GM13977 (cell line): Measurements from ENCODE around the gene CCDC54.

Source experiments
- DNase-seq: peaks from one replicate; pipeline ENCODE4 v3.0.0; 2012; ENCODE audit warnings: low spot score
- in situ Hi-C: fragments of 300-500 bp; cut with MboI; formaldehyde crosslinking; loops from one replicate; pipeline ENCODE4 v1.12.0; 2022; ENCODE audit warnings: low sequenced_read_pairs, low pct_unique_long_range_greater_than_20kb, mixed read lengths, inconsistent platforms; ENCODE audit not compliant: unreplicated experiment
- TF ChIP-seq, protein P1 (sequence below): IDR thresholded peaks from 2 replicates; pipeline ENCODE4 v1.5.1; 2012; ENCODE audit warnings: mild to moderate bottlenecking, control low read depth; ENCODE audit not compliant: insufficient read depth; ENCODE audit errors: extremely low read depth, missing control alignments

The CCDC54 gene

DNA sequence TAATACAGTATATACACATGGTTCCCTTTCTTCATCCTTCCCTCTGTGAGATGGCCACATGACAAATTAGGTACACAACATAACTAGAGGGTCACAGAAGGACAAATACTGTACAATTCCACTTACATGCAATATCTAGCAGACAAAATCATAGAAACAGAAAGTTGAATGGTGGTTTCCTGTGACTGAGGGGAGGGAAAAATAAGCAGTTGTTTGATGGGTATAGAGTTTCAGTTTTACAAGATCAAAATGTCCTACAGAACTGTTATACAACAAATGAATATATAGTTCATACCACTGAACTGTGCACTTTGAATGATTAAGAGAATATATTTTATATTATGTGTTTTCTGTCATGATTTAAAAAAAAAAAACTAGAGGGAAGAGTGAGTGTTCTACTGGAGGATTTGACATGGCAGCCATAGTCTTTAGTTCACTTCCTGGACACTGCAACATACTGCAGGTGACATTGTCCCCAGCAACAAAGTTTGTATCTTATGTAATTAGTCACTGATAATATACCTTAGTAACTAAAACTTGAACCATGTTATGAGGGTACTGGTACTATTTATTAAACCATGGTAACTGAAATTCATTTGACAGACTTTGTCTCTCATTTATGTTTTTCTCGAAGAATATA, 37.2 kb downstream of the CCDC54 start:
- DNase-seq, result no peak
- in situ Hi-C loops, result no loop called here

DNA sequence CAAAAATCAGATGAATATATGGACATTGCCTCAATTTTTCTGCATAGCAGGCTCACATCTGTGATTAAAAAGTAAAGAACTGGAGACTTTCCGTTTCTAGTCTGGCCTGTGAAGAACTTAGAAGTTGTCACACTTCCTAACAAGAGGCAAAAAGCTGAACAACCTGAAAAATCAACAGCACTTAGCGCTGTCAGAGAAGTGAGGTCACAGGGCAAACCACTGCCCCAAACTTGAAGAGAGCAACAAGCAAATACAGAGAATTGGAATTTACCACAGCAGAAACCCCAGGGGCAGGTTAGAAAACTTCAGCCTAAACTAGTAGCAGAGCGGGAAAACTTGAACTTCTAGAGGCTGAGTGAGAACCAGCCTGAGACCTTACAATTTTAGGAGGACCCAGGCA, 38.9 kb downstream of the CCDC54 start:
- in situ Hi-C loops, result no loop called here
- DNase-seq, result no peak
- TF ChIP-seq, protein P1, sequence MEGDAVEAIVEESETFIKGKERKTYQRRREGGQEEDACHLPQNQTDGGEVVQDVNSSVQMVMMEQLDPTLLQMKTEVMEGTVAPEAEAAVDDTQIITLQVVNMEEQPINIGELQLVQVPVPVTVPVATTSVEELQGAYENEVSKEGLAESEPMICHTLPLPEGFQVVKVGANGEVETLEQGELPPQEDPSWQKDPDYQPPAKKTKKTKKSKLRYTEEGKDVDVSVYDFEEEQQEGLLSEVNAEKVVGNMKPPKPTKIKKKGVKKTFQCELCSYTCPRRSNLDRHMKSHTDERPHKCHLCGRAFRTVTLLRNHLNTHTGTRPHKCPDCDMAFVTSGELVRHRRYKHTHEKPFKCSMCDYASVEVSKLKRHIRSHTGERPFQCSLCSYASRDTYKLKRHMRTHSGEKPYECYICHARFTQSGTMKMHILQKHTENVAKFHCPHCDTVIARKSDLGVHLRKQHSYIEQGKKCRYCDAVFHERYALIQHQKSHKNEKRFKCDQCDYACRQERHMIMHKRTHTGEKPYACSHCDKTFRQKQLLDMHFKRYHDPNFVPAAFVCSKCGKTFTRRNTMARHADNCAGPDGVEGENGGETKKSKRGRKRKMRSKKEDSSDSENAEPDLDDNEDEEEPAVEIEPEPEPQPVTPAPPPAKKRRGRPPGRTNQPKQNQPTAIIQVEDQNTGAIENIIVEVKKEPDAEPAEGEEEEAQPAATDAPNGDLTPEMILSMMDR, result no peak

More for the DNA sequence above, 37.2 kb downstream of the CCDC54 start:
- TF ChIP-seq, protein P1, result no peak

DNA sequence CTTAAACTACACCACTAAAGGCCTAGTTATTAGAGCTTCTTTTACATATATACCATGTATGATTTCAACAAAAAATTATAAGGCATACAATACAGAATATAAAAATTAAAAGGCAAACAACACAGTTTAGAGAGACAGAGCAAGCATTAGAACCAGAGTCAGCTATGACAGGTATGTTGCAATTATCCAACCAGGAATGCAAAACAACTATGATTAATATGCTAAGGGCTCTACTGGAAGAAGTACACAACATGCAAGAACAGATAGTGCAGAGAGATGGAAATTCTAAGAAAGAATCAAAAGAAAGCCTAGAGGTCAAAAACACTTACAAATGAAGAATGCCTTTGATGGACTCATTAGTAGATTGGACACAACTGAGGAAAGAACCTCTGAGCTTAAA, 39.6 kb downstream of the CCDC54 start:
- in situ Hi-C loops, result no loop called here
- TF ChIP-seq, protein P1, result no peak
- DNase-seq, result no peak

DNA sequence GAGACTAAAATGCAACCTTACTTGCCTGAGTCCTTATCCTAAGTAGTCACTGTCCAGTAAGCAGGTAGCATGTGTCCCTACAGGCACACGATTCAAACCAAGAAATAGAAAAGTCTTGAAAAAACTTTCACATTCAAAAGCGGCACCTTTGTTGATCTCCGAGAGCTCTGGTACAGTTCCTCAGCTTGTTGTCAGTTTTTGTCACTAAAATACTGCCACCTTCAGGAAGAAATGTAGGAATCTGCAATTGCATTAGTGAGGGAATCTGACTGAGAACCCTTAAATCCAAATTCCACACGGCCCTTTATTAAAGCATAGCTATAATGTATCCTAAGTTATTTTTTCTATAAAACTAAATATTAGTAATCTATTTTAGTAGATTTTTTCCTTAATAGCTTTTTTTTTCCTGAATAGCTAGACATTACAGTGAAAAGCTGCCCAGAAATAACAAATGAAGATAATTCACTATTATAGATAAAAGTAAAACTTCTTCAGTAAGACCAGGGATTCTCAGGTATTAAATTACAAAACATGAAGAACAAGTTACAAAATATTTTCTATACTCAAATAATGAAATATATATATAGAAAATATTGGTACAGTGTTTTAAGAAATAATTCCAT, 44.0 kb downstream of the CCDC54 start:
- DNase-seq, result peak; percentile 43
- in situ Hi-C loops, result no loop called here
- TF ChIP-seq, protein P1, result peak; percentile 56

DNA sequence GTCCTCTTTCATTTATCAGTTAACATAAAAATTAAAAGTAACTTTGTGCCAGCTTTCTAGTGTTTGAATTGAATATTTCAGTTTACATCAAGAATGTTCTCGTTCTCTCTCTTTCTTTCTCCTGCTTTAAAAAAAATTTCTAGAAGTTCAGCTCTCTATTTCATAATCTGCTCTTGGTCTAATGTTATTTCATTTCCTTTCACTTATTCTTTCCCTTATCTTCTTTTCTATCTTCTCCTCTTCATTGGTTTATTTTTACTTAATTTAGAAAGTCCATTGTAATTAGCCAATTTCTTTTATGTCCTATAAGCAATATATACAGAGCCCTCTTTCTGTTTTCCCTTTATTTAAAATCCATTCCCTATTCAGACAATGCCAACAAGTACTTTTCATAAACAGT, 44.6 kb downstream of the CCDC54 start:
- DNase-seq, result no peak
- in situ Hi-C loops, result no loop called here
- TF ChIP-seq, protein P1, result no peak

DNA sequence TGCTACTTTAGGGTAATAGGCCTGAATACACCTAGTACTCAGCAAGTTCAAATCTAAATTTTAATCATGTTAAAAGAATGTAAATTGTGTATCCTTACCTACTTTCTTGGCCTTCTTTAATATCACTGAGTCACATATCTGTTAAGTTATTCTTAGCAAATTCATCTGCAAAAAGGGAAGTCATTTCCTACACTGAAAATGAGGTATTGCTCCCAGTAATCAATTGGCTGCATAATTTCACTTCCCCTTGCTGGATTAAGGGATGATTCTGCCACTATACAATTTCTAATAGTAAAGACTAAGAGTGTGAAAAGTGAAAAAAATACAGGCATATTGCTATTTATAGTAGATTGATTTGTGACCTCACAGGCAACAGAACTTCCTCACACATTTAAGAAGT, 47.8 kb downstream of the CCDC54 start:
- DNase-seq, result no peak
- in situ Hi-C loops, result no loop called here
- TF ChIP-seq, protein P1, result no peak
